SK-N-SH (cell line): ENCODE data around the gene DOHH. TPM values are rescaled to one million over a fixed set of nuclear protein-coding genes. Genes with fewer than 3 reads are reported as not detected.

Source experiments
- CTCF ChIA-PET: fragments of 300-600, 350-600 bp; formaldehyde crosslinking; extraction: SDS; loops from one replicate; lab custom pipeline; 2021; lab: Yijun Ruan, JAX
- POLR2A ChIA-PET: fragments of 350-600 bp; sonication (Branson Sonifier 250); formaldehyde crosslinking; extraction: SDS; loops from one replicate; lab custom pipeline; 2020; ENCODE audit warnings: antibody characterized with exemption, inconsistent platforms; lab: Yijun Ruan, JAX
- DNase-seq: peaks from one replicate; pipeline ENCODE4 v3.0.0; 2012
- H2AFZ ChIP-seq: fragments of 200-600 bp; sonication (generic); 2 replicates; pipeline ENCODE4 v1.8.1; 2016; ENCODE audit warnings: antibody characterized with exemption, mild to moderate bottlenecking, low read depth
- H3F3A ChIP-seq: fragments of 200-600 bp; sonication (generic); replicated peaks from 2 replicates; pipeline ENCODE3; 2016; ENCODE audit warnings: antibody characterized with exemption, mild to moderate bottlenecking; ENCODE audit not compliant: insufficient read depth
- H3K27ac ChIP-seq, 2 experiments: fragments of 200-500 bp in 1 of 2; fragments of 200-600 bp in 1 of 2; sonication (Bioruptor generic) in 1 of 2; sonication (generic), shearing (Covaris generic) in 1 of 2; 2 replicates each; pipeline versions ENCODE4 v1.5.1 to v1.6.1; 2014 to 2016; ENCODE audit warnings: low read depth in 2 of 2, inconsistent platforms in 1 of 2, low read length in 1 of 2, mild to moderate bottlenecking in 1 of 2, mixed read lengths in 1 of 2
- H3K27me3 ChIP-seq: fragments of 200-600 bp; sonication (generic), shearing (Covaris generic); 2 replicates; pipeline ENCODE4 v1.6.1; 2016; ENCODE audit warnings: mixed run types; ENCODE audit not compliant: insufficient read depth
- H3K36me3 ChIP-seq, 2 experiments: fragments of 200-500 bp in 1 of 2; fragments of 200-600 bp in 1 of 2; sonication (Bioruptor generic) in 1 of 2; sonication (generic) in 1 of 2; replicated peaks in 1 of 2; 2 replicates each; pipeline versions ENCODE3 to v1.5.1; 2014 to 2016; ENCODE audit warnings: low read length in 1 of 2, mild to moderate bottlenecking in 1 of 2; ENCODE audit not compliant: insufficient read depth in 2 of 2, control insufficient read depth in 1 of 2
- H3K4me1 ChIP-seq, 2 experiments: fragments of 200-500 bp in 1 of 2; fragments of 200-600 bp in 1 of 2; sonication (Bioruptor generic) in 1 of 2; sonication (generic), shearing (Covaris generic) in 1 of 2; 2 replicates each; pipeline versions ENCODE4 v1.5.1 to v1.6.1; 2014 to 2016; ENCODE audit warnings: low read depth in 1 of 2, low read length in 1 of 2, mixed run types in 1 of 2; ENCODE audit not compliant: insufficient read depth in 2 of 2, control insufficient read depth in 1 of 2
- H3K4me2 ChIP-seq: fragments of 200-600 bp; sonication (generic), shearing (Covaris generic); 2 replicates; pipeline ENCODE4 v1.6.1; 2017; ENCODE audit warnings: mixed run types
- H3K4me3 ChIP-seq, 2 experiments: fragments of 200-500 bp in 1 of 2; fragments of 200-600 bp in 1 of 2; sonication (Bioruptor generic) in 1 of 2; sonication (generic), shearing (Covaris generic) in 1 of 2; 2 replicates each; pipeline versions ENCODE4 v1.5.1 to v1.8.1; 2014 to 2016; ENCODE audit warnings: low read depth in 2 of 2, inconsistent platforms in 1 of 2, low read length in 1 of 2, mild to moderate bottlenecking in 1 of 2, mixed read lengths in 1 of 2, moderate library complexity in 1 of 2
- H3K79me2 ChIP-seq: fragments of 200-600 bp; sonication (generic); 2 replicates; pipeline ENCODE4 v1.8.1; 2017; ENCODE audit warnings: mild to moderate bottlenecking; ENCODE audit not compliant: insufficient read depth
- H3K9ac ChIP-seq: fragments of 200-600 bp; sonication (generic); 2 replicates; pipeline ENCODE4 v1.6.1; 2017; ENCODE audit warnings: mixed run types
- H3K9me2 ChIP-seq: fragments of 200-600 bp; sonication (generic); 2 replicates; pipeline ENCODE4 v1.6.1; 2017; ENCODE audit warnings: mixed run types
- H3K9me3 ChIP-seq: fragments of 200-600 bp; sonication (generic); 2 replicates; pipeline ENCODE4 v1.6.1; 2017; ENCODE audit warnings: mixed run types, mild to moderate bottlenecking, moderate library complexity
- H4K20me1 ChIP-seq: fragments of 200-600 bp; sonication (generic); 2 replicates; pipeline ENCODE4 v1.6.1; 2017; ENCODE audit warnings: mild to moderate bottlenecking, mixed run types; ENCODE audit not compliant: insufficient read depth
- FOSL2 ChIP-seq: IDR thresholded peaks from 2 replicates; pipeline ENCODE4 v1.4.0; 2012; ENCODE audit warnings: low read depth, mild to moderate bottlenecking, moderate library complexity, borderline replicate concordance
- GABPA ChIP-seq: IDR thresholded peaks from 2 replicates; pipeline ENCODE4 v1.4.0; 2012; ENCODE audit warnings: low read depth, mild to moderate bottlenecking
- MAX ChIP-seq: IDR thresholded peaks from 2 replicates; pipeline ENCODE4 v1.4.0; 2012; ENCODE audit warnings: low read depth
- MXI1 ChIP-seq: IDR thresholded peaks from 2 replicates; pipeline ENCODE4 v1.6.1; 2012; ENCODE audit warnings: mild to moderate bottlenecking, low read depth, low read length, improper control_type of control experiment
- NFIC ChIP-seq: IDR thresholded peaks from 2 replicates; pipeline ENCODE4 v1.4.0; 2012; ENCODE audit warnings: borderline replicate concordance
- REST ChIP-seq: IDR thresholded peaks from 2 replicates; pipeline ENCODE4 v1.6.1; 2012; ENCODE audit warnings: mild to moderate bottlenecking, low read depth, low read length, moderate library complexity
- RFX5 ChIP-seq: IDR thresholded peaks from 2 replicates; pipeline ENCODE4 v1.6.1; 2012; ENCODE audit warnings: mild to moderate bottlenecking, improper control_type of control experiment, low read length
- SMC3 ChIP-seq: IDR thresholded peaks from 2 replicates; pipeline ENCODE4 v1.6.1; 2012; ENCODE audit warnings: low read depth, low read length, improper control_type of control experiment
- TAF1 ChIP-seq: IDR thresholded peaks from 2 replicates; pipeline ENCODE4 v1.6.1; 2012; ENCODE audit warnings: low read depth, mild to moderate bottlenecking, low read length, moderate library complexity, borderline replicate concordance
- USF1 ChIP-seq: IDR thresholded peaks from 2 replicates; pipeline ENCODE4 v1.4.0; 2012; ENCODE audit warnings: low read depth, borderline replicate concordance
- USF2 ChIP-seq: fragments of 150-350 bp; IDR thresholded peaks from 2 replicates; pipeline ENCODE4 v1.6.1; 2017; ENCODE audit warnings: antibody characterized with exemption, low read length, low read depth, borderline replicate concordance
- YY1 ChIP-seq: IDR thresholded peaks from 2 replicates; pipeline ENCODE4 v1.4.0; 2012; ENCODE audit warnings: low read depth, mild to moderate bottlenecking
- ZBTB33 ChIP-seq: IDR thresholded peaks from 2 replicates; pipeline ENCODE4 v1.4.0; 2012; ENCODE audit warnings: low read depth, borderline replicate concordance
- WGBS: methylation state at CpG from one replicate; pipeline ENCODE4 v1.1.6; 2017; ENCODE audit warnings: low lambda C conversion rate; 5-methylcytosine and 5-hydroxymethylcytosine counted together
- polyA plus RNA-seq, 3 experiments: library from polyadenylated mRNA; depleted of rRNA; stranded (reverse); fragments of >200 nt; gene quantifications; 2 replicates each; pipeline ENCODE4 v1.2.3, GENCODE V29; 2012

Gene DOHH
- polyA plus RNA-seq, 1 of the 3 experiments (the other 2 are of a cell fraction): 14.3 TPM

- TF ChIP-seq YY1: no peak
- TF ChIP-seq, all 33 proteins: peak for 0
Measured at GRCh38 chr19:3521104-3521445, 20.6 kb upstream of the DOHH start (continued).

GRCh38 chr19:3520166-3521103 is 20.0 kb upstream of the DOHH start:
- WGBS: 94% methylated on average over 8 of the region's 37 CpGs
- H3K4me3 ChIP-seq: no peak overlapping the region
- H3K79me2 ChIP-seq: peaks cover 86% of the 10 kb centered on the region
- DNase-seq: peak; percentile 66
- H3K9me2 ChIP-seq: no peaks in the 10 kb centered on the region
- H3K27ac ChIP-seq: no peak overlapping the region; a peak in 1 of 4 replicates
- no peak overlapping the region for H3K9ac ChIP-seq
- H3F3A ChIP-seq: no peaks in the 10 kb centered on the region
- H4K20me1 ChIP-seq: peaks cover 79% of the 10 kb centered on the region
- H3K36me3 ChIP-seq: peaks cover 7 to 27% of the 10 kb centered on the region in 2 experiments
- H3K27me3 ChIP-seq: no peaks in the 10 kb centered on the region
- POLR2A ChIA-PET: no interaction called here
- H2AFZ ChIP-seq: no peak overlapping the region
- no peaks in the 10 kb centered on the region for H3K9me3 ChIP-seq
- H3K4me2 ChIP-seq: no peak overlapping the region
- CTCF ChIA-PET: no interaction called here
- TF ChIP-seq NFIC (no peak), MXI1 (no peak), TAF1 (no peak), USF1 (no peak), FOSL2 (no peak), YY1 (no peak), ZBTB33 (no peak), MAX (no peak), USF2 (no peak), REST (no peak), SMC3 (no peak), RFX5 (no peak), GABPA (no peak)
- peaks cover 0 to 20% of the 10 kb centered on the region in 2 experiments; a peak in 1 of 4 replicates for H3K4me1 ChIP-seq
